GM12892 (cell line): ENCODE measurements around the gene GMEB2.

ENCODE experiments used
- DNase-seq: peaks from one replicate; pipeline ENCODE4 v3.0.0; 2011; ENCODE audit not compliant: insufficient read length
- FAIRE-seq: peaks from 2 replicates; lab custom pipeline; 2011; peaks lifted over from hg19 to GRCh38; lab: Jason Lieb, UNC
- POLR2A ChIP-seq: IDR thresholded peaks from 2 replicates; pipeline ENCODE4 v1.6.1; 2011; ENCODE audit warnings: low read depth, low read length, control low read depth
- POLR2AphosphoS5 ChIP-seq: IDR thresholded peaks from 2 replicates; pipeline ENCODE4 v1.6.1; 2011; ENCODE audit warnings: low read depth, low read length, control low read depth
- TAF1 ChIP-seq: IDR thresholded peaks from 2 replicates; pipeline ENCODE4 v1.6.1; 2011; ENCODE audit warnings: low read depth, mild to moderate bottlenecking, control low read depth, low read length, borderline replicate concordance

GMEB2 gene

GRCh38 chr20:63568170-63568981 lies 58.5 kb downstream of the GMEB2 start:
- FAIRE-seq (peak; percentile 36), DNase-seq (no peak)
- no peak; the same call in 1 of the 2 replicates for TF ChIP-seq POLR2AphosphoS5
- peak; percentile 33; the same call in 1 of the 2 replicates for TF ChIP-seq POLR2A
- no peak for TF ChIP-seq TAF1

GRCh38 chr20:63567386-63568169 lies 59.3 kb downstream of the GMEB2 start:
- FAIRE-seq: peak; percentile 92
- DNase-seq: peak; percentile 70
- TF ChIP-seq TAF1 (no peak), POLR2A (peak; percentile 49; the same call in 1 of the 2 replicates), POLR2AphosphoS5 (no peak; the same call in 1 of the 2 replicates)

DNA sequence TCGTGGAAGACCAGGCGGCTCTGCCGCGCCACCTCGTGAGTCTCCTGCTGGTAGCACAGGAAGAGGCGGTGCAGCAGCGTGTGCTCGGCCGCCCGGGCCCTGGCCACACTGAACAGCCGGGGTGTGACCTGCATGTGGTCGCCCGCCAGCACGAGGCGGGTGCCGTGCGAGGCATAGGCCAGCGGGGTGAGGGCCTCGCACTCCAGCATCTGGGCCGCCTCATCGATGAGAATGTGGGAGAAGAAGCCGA lies 59.8 kb downstream of the GMEB2 start:
- DNase-seq (no peak), FAIRE-seq (no peak)
- TF ChIP-seq POLR2AphosphoS5 (no peak), TAF1 (no peak), POLR2A (no peak)

- TF ChIP-seq TAF1 (no peak), POLR2A (no peak), POLR2AphosphoS5 (no peak)
- FAIRE-seq: peak; percentile 92
- no peak for DNase-seq
Observed at GRCh38 chr20:63566395-63567135, 60.3 kb downstream of the GMEB2 start.

GRCh38 chr20:63565699-63566335 lies 61.1 kb downstream of the GMEB2 start:
- no peak for FAIRE-seq
- TF ChIP-seq POLR2A (no peak), POLR2AphosphoS5 (no peak), TAF1 (no peak)
- no peak for DNase-seq

- FAIRE-seq: no peak
- DNase-seq: no peak
- TF ChIP-seq POLR2A (no peak), POLR2AphosphoS5 (no peak), TAF1 (no peak)
Observed at GRCh38 chr20:63565021-63565698, 61.7 kb downstream of the GMEB2 start.

GRCh38 chr20:63564036-63564810 lies 62.7 kb downstream of the GMEB2 start:
- no peak for DNase-seq
- FAIRE-seq: no peak
- no peak for TF ChIP-seq POLR2AphosphoS5

- no peak for FAIRE-seq
- TF ChIP-seq POLR2A (no peak), POLR2AphosphoS5 (no peak), TAF1 (no peak)
- no peak for DNase-seq
Observed at GRCh38 chr20:63563225-63563935, 63.5 kb downstream of the GMEB2 start.

- DNase-seq: no peak
- no peak for FAIRE-seq
- no peak for TF ChIP-seq TAF1
- TF ChIP-seq POLR2AphosphoS5: no peak
- no peak for TF ChIP-seq POLR2A
Observed at GRCh38 chr20:63562461-63563224, 64.3 kb downstream of the GMEB2 start.
